Body of pancreas (tissue), 4 donors: ENCODE results near the gene LENG1.

Experiments used
- POLR2A ChIP-seq, 3 donors: fragments of 450-650 bp; IDR thresholded peaks; one replicate each; pipeline ENCODE4 v1.6.1; 2016; ENCODE audit warnings: antibody characterized with exemption in 3 of 3, mild to moderate bottlenecking in 2 of 3
- TF ChIP-seq, protein P1 (sequence below), 7 experiments: fragments of 450-650 bp in 4 of 7; fragments of 200-600 bp in 3 of 7; sonication (generic) in 3 of 7; IDR thresholded peaks; one replicate each; pipeline ENCODE4 v1.5.1; 2016 to 2019; ENCODE audit warnings: antibody characterized with exemption in 7 of 7

GRCh38 chr19:54189735-54190502, 30.4 kb upstream of the LENG1 start:
- TF ChIP-seq, protein P1, sequence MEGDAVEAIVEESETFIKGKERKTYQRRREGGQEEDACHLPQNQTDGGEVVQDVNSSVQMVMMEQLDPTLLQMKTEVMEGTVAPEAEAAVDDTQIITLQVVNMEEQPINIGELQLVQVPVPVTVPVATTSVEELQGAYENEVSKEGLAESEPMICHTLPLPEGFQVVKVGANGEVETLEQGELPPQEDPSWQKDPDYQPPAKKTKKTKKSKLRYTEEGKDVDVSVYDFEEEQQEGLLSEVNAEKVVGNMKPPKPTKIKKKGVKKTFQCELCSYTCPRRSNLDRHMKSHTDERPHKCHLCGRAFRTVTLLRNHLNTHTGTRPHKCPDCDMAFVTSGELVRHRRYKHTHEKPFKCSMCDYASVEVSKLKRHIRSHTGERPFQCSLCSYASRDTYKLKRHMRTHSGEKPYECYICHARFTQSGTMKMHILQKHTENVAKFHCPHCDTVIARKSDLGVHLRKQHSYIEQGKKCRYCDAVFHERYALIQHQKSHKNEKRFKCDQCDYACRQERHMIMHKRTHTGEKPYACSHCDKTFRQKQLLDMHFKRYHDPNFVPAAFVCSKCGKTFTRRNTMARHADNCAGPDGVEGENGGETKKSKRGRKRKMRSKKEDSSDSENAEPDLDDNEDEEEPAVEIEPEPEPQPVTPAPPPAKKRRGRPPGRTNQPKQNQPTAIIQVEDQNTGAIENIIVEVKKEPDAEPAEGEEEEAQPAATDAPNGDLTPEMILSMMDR (IDR thresholded peaks at IDR 0.05): no peak
- TF ChIP-seq POLR2A (IDR thresholded peaks at IDR 0.05): peak; percentile 78 to 96 (median 94)
